HCT116 (cell line): ENCODE measurements around the gene BCL2L11. TPM values are rescaled to one million over a fixed set of nuclear protein-coding genes. Genes with fewer than 3 reads are reported as not detected.

ENCODE experiments used
- ATAC-seq: fragments of 200-7000 bp; cut with Tn5 transposase; 2 replicates; pipeline ENCODE4 v1.9.1; 2020; ENCODE audit warnings: mild to moderate bottlenecking, moderate library complexity
- BruUV-seq: library from RNA; stranded (reverse); fragments of 400-500 nt; replicated peaks from 2 replicates; lab custom pipeline; 2021; lab: Mats Ljungman, UMichigan
- CTCF ChIA-PET: fragments of 300-600 bp; sonication (Branson Sonifier 250); formaldehyde crosslinking; loops from one replicate; lab custom pipeline; 2021; ENCODE audit warnings: antibody characterized with exemption; lab: Charles Lee
- POLR2A ChIA-PET: fragments of 300-600, 350-600 bp; sonication (Branson Sonifier 250); formaldehyde crosslinking; loops from one replicate; lab custom pipeline; 2021; ENCODE audit warnings: antibody characterized with exemption; lab: Charles Lee
- RAD21 ChIA-PET, 2 experiments: fragments of 300-600 bp; sonication (Branson Sonifier 250); formaldehyde crosslinking; loops; one replicate each; lab custom pipeline; 2023; ENCODE audit warnings: low total read pairs in 2 of 2; ENCODE audit not compliant: uncharacterized antibody in 2 of 2, unreplicated experiment in 2 of 2, low non-redundant PET in 1 of 2; lab: Charles Lee
- DNase-seq: peaks from one replicate; pipeline ENCODE4 v3.0.0-alpha.2; 2010; ENCODE audit warnings: low read depth, low spot score
- H2AFZ ChIP-seq: fragments of 200-600 bp; shearing (Covaris generic), sonication (generic); 2 replicates; pipeline ENCODE4 v1.6.1; 2017; ENCODE audit warnings: low read depth, mixed run types, mixed read lengths, antibody characterized with exemption, low read length; ENCODE audit not compliant: poor library complexity, severe bottlenecking
- H3K27ac ChIP-seq: 2 replicates; pipeline ENCODE4 v1.5.1; 2012; ENCODE audit warnings: low read depth, low read length
- H3K27me3 ChIP-seq: fragments of 200-600 bp; sonication (generic); 2 replicates; pipeline ENCODE4 v1.6.1; 2016; ENCODE audit warnings: mixed run types, low read length, mixed read lengths; ENCODE audit not compliant: insufficient read depth
- H3K36me3 ChIP-seq, 2 experiments: fragments of 200-500 bp in 1 of 2; fragments of 200-600 bp in 1 of 2; sonication (Bioruptor generic) in 1 of 2; sonication (generic) in 1 of 2; 2 replicates each; pipeline versions ENCODE4 v1.5.1 to v1.6.1; 2014 to 2016; ENCODE audit warnings: low read length in 2 of 2, inconsistent platforms in 1 of 2, mixed read lengths in 1 of 2, mixed run types in 1 of 2; ENCODE audit not compliant: insufficient read depth in 2 of 2, control insufficient read depth in 1 of 2
- H3K4me1 ChIP-seq, 2 experiments: fragments of 200-600 bp in 1 of 2; sonication (generic) in 1 of 2; 2 replicates each; pipeline versions ENCODE4 v1.5.1 to v1.6.1; 2012 to 2017; ENCODE audit warnings: low read length in 2 of 2, inconsistent platforms in 1 of 2, mild to moderate bottlenecking in 1 of 2, mixed read lengths in 1 of 2, mixed run types in 1 of 2, moderate library complexity in 1 of 2; ENCODE audit not compliant: insufficient read depth in 2 of 2, control insufficient read depth in 1 of 2
- H3K4me2 ChIP-seq: fragments of 200-600 bp; sonication (generic); 2 replicates; pipeline ENCODE4 v1.6.1; 2017; ENCODE audit warnings: mixed run types, low read length, mixed read lengths
- H3K4me3 ChIP-seq, 2 experiments: fragments of 200-600 bp in 1 of 2; sonication (generic) in 1 of 2; replicated peaks in 1 of 2; 2 replicates each; pipeline ENCODE4 v1.5.1; 2011 to 2016; ENCODE audit warnings: low read length in 2 of 2, control low read depth in 1 of 2, low read depth in 1 of 2, mild to moderate bottlenecking in 1 of 2, mixed read lengths in 1 of 2, mixed run types in 1 of 2
- H3K79me2 ChIP-seq: fragments of 200-600 bp; sonication (generic); 2 replicates; pipeline ENCODE4 v1.6.1; 2017; ENCODE audit warnings: mild to moderate bottlenecking, mixed run types, low read length, moderate library complexity, mixed read lengths; ENCODE audit not compliant: insufficient read depth
- H3K9ac ChIP-seq: fragments of 200-600 bp; sonication (generic); 2 replicates; pipeline ENCODE4 v1.6.1; 2016; ENCODE audit warnings: low read length, mixed read lengths
- H3K9me2 ChIP-seq: fragments of 200-600 bp; sonication (generic), shearing (Covaris generic); 2 replicates; pipeline ENCODE4 v1.6.1; 2017; ENCODE audit warnings: mixed run types, mild to moderate bottlenecking, moderate library complexity; ENCODE audit not compliant: insufficient read depth
- H3K9me3 ChIP-seq, 2 experiments: fragments of 200-500 bp in 1 of 2; fragments of 200-600 bp in 1 of 2; sonication (Bioruptor generic) in 1 of 2; sonication (generic) in 1 of 2; 2 replicates each; pipeline ENCODE4 v1.6.1; 2014 to 2017; ENCODE audit warnings: low read length in 2 of 2, mixed read lengths in 2 of 2, inconsistent platforms in 1 of 2, low read depth in 1 of 2, mild to moderate bottlenecking in 1 of 2, mixed run types in 1 of 2, moderate library complexity in 1 of 2; ENCODE audit not compliant: control insufficient read depth in 1 of 2, insufficient read depth in 1 of 2
- H4K20me1 ChIP-seq: fragments of 200-600 bp; sonication (generic), shearing (Covaris generic); 2 replicates; pipeline ENCODE4 v1.6.1; 2017; ENCODE audit warnings: mixed run types, mild to moderate bottlenecking, moderate library complexity; ENCODE audit not compliant: insufficient read depth
- ATF3 ChIP-seq: IDR thresholded peaks from 2 replicates; pipeline ENCODE4 v1.6.1; 2012
- CBX3 ChIP-seq: IDR thresholded peaks from 2 replicates; pipeline ENCODE4 v1.6.1; 2012; ENCODE audit warnings: low read depth
- CEBPB ChIP-seq: IDR thresholded peaks from 2 replicates; pipeline ENCODE4 v1.6.1; 2012; ENCODE audit warnings: low read depth
- EGR1 ChIP-seq: IDR thresholded peaks from 2 replicates; pipeline ENCODE4 v1.6.1; 2012; ENCODE audit warnings: low read depth
- EZH2 ChIP-seq: fragments of 200-600 bp; sonication (generic); IDR thresholded peaks from 2 replicates; pipeline ENCODE4 v1.6.1; 2017; ENCODE audit warnings: antibody characterized with exemption, mixed run types
- EZH2phosphoT487 ChIP-seq: fragments of 200-600 bp; IDR thresholded peaks from 2 replicates; pipeline ENCODE4 v1.6.1; 2018; ENCODE audit warnings: antibody characterized with exemption, borderline replicate concordance
- FOSL1 ChIP-seq: IDR thresholded peaks from 2 replicates; pipeline ENCODE4 v1.6.1; 2012; ENCODE audit warnings: low read depth
- JUND ChIP-seq: IDR thresholded peaks from 2 replicates; pipeline ENCODE4 v1.6.1; 2012
- SIN3A ChIP-seq: IDR thresholded peaks from 2 replicates; pipeline ENCODE4 v1.6.1; 2012; ENCODE audit warnings: low read depth
- SP1 ChIP-seq: IDR thresholded peaks from 2 replicates; pipeline ENCODE4 v1.6.1; 2012; ENCODE audit warnings: low read depth
- SRF ChIP-seq: IDR thresholded peaks from 2 replicates; pipeline ENCODE4 v1.6.1; 2012; ENCODE audit warnings: low read depth
- TCF7L2 ChIP-seq: IDR thresholded peaks from 2 replicates; pipeline ENCODE4 v1.7.0; 2011; ENCODE audit warnings: borderline replicate concordance, inconsistent platforms; ENCODE audit not compliant: insufficient read depth, insufficient read length; ENCODE audit errors: extremely low read depth
- YY1 ChIP-seq: IDR thresholded peaks from 2 replicates; pipeline ENCODE4 v1.6.1; 2011; ENCODE audit warnings: low read length, low read depth, moderate library complexity, mild to moderate bottlenecking; ENCODE audit not compliant: insufficient replicate concordance; ENCODE audit errors: extremely low read depth
- ZNF274 ChIP-seq: fragments of 200-500 bp; sonication (Bioruptor generic); IDR thresholded peaks from 2 replicates; pipeline ENCODE4 v1.6.1; 2014; ENCODE audit warnings: mild to moderate bottlenecking, low read depth, low read length, inconsistent platforms
- intact Hi-C: fragments of 100-400 bp; cut with micrococcal nuclease; formaldehyde crosslinking; loops from 2 replicates; pipeline ENCODE4 v1.10.0; 2022
- total RNA-seq: library from RNA; stranded (reverse); gene quantifications from one replicate; pipeline ENCODE4 v1.2.1, GENCODE V29; 2021; ENCODE audit not compliant: unreplicated experiment
- TF ChIP-seq, protein P1 (sequence below): IDR thresholded peaks from 2 replicates; pipeline ENCODE4 v1.6.1; 2012; ENCODE audit warnings: low read depth
- TF ChIP-seq, protein P2 (sequence below), 3 experiments: fragments of 200-600 bp in 1 of 3; sonication (generic) in 1 of 3; IDR thresholded peaks in 2 of 3; conservative IDR thresholded peaks in 1 of 3; 2 replicates each; pipeline ENCODE4 v1.5.1; 2012 to 2017; ENCODE audit warnings: low read depth in 2 of 3, low read length in 2 of 3, antibody characterized with exemption in 1 of 3, borderline replicate concordance in 1 of 3, control low read depth in 1 of 3, mild to moderate bottlenecking in 1 of 3, mixed read lengths in 1 of 3, mixed run types in 1 of 3, moderate library complexity in 1 of 3; ENCODE audit not compliant: insufficient read depth in 1 of 3

Gene BCL2L11
- total RNA-seq, 1 experiment from 2014 or later: 17.8 TPM

DNA sequence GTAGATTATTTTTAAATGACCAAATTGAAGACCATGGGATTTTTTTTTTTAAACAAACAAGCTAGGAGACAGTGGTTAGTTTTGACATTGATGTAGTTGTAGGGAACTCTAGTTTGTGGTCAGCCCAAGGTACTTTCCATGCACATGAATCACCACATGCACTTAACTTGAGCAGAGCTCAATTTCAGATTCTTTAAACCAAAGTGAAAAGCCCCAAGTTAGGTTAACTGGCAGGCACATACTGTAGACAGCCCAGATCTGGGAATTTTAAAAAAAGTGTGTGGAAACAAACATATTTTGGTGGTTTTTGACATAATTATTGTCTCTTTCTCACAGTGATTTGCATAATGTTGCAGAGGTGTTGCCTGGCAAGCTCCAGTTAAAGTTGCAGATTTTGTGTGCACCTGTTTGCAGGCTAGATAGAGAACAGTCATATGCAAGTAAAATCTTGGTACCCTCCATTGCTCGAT, 88.4 kb downstream of the BCL2L11 start:
- CTCF ChIA-PET: no interaction called here
- no peaks in the 10 kb centered on the region for H3K36me3 ChIP-seq
- no peak overlapping the region for H3K9ac ChIP-seq
- no peaks in the 10 kb centered on the region for H3K9me2 ChIP-seq
- BruUV-seq: no TSS peak
- no peak for TF ChIP-seq EGR1
- no peak for TF ChIP-seq SP1
- no peak for TF ChIP-seq SRF
- TF ChIP-seq CBX3: no peak
- TF ChIP-seq, protein P1, sequence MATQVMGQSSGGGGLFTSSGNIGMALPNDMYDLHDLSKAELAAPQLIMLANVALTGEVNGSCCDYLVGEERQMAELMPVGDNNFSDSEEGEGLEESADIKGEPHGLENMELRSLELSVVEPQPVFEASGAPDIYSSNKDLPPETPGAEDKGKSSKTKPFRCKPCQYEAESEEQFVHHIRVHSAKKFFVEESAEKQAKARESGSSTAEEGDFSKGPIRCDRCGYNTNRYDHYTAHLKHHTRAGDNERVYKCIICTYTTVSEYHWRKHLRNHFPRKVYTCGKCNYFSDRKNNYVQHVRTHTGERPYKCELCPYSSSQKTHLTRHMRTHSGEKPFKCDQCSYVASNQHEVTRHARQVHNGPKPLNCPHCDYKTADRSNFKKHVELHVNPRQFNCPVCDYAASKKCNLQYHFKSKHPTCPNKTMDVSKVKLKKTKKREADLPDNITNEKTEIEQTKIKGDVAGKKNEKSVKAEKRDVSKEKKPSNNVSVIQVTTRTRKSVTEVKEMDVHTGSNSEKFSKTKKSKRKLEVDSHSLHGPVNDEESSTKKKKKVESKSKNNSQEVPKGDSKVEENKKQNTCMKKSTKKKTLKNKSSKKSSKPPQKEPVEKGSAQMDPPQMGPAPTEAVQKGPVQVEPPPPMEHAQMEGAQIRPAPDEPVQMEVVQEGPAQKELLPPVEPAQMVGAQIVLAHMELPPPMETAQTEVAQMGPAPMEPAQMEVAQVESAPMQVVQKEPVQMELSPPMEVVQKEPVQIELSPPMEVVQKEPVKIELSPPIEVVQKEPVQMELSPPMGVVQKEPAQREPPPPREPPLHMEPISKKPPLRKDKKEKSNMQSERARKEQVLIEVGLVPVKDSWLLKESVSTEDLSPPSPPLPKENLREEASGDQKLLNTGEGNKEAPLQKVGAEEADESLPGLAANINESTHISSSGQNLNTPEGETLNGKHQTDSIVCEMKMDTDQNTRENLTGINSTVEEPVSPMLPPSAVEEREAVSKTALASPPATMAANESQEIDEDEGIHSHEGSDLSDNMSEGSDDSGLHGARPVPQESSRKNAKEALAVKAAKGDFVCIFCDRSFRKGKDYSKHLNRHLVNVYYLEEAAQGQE: no peak
- no peak for TF ChIP-seq YY1
- no peak for TF ChIP-seq EZH2phosphoT487
- no peak for TF ChIP-seq JUND
- no peak for TF ChIP-seq ATF3
- no peak for TF ChIP-seq CEBPB
- no peak for TF ChIP-seq FOSL1
- TF ChIP-seq, protein P2, sequence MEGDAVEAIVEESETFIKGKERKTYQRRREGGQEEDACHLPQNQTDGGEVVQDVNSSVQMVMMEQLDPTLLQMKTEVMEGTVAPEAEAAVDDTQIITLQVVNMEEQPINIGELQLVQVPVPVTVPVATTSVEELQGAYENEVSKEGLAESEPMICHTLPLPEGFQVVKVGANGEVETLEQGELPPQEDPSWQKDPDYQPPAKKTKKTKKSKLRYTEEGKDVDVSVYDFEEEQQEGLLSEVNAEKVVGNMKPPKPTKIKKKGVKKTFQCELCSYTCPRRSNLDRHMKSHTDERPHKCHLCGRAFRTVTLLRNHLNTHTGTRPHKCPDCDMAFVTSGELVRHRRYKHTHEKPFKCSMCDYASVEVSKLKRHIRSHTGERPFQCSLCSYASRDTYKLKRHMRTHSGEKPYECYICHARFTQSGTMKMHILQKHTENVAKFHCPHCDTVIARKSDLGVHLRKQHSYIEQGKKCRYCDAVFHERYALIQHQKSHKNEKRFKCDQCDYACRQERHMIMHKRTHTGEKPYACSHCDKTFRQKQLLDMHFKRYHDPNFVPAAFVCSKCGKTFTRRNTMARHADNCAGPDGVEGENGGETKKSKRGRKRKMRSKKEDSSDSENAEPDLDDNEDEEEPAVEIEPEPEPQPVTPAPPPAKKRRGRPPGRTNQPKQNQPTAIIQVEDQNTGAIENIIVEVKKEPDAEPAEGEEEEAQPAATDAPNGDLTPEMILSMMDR (IDR thresholded peaks at IDR 0.05 in 2 of 3, conservative IDR thresholded peaks at IDR 0.05 in 1 of 3; ENCODE audit: borderline replicate concordance in 1 of 3, insufficient read depth in 1 of 3, low read depth in 2 of 3, low read length in 2 of 3): no peak
- TF ChIP-seq TCF7L2: no peak
- no peak for TF ChIP-seq EZH2
- TF ChIP-seq SIN3A: no peak
- no peak for TF ChIP-seq ZNF274
- no peak overlapping the region for H2AFZ ChIP-seq
- no peaks in the 10 kb centered on the region for H3K4me1 ChIP-seq
- no peak overlapping the region for H3K4me2 ChIP-seq
- RAD21 ChIA-PET: no interaction called here
- H3K27me3 ChIP-seq: no peaks in the 10 kb centered on the region
- H3K4me3 ChIP-seq: no peak overlapping the region
- H3K9me3 ChIP-seq: peaks cover 3 to 4% of the 10 kb centered on the region in 2 experiments; a peak in 1 of 4 replicates
- H3K79me2 ChIP-seq: no peaks in the 10 kb centered on the region
- H3K27ac ChIP-seq: no peak overlapping the region
- no peaks in the 10 kb centered on the region for H4K20me1 ChIP-seq
- ATAC-seq (no peak), DNase-seq (no peak)
- intact Hi-C loops: no loop called here
- POLR2A ChIA-PET: no interaction called here
